IPS-20b (cell line): Measurements from ENCODE around the gene TCAIM.
"Not testable (repeated sequence)": the region's sequence is repeated elsewhere in the genome, so short reads cannot be mapped to it uniquely, and the experiment has no call there.

ENCODE experiments used
- H3K27ac ChIP-seq: one replicate; pipeline ENCODE4 v1.5.1; 2013; ENCODE audit warnings: low read length
- H3K27me3 ChIP-seq: 2 replicates; pipeline ENCODE4 v1.6.1; 2013; ENCODE audit warnings: mild to moderate bottlenecking, low read length, inconsistent platforms; ENCODE audit not compliant: insufficient read depth
- H3K36me3 ChIP-seq: 2 replicates; pipeline ENCODE4 v1.6.1; 2013; ENCODE audit warnings: low read depth, mild to moderate bottlenecking, inconsistent platforms, low read length, moderate library complexity; ENCODE audit not compliant: insufficient read depth
- H3K4me1 ChIP-seq: 2 replicates; pipeline ENCODE4 v1.6.1; 2013; ENCODE audit warnings: mild to moderate bottlenecking, control low read depth, inconsistent platforms, low read length, moderate library complexity; ENCODE audit not compliant: insufficient read depth
- H3K4me3 ChIP-seq: 2 replicates; pipeline ENCODE4 v1.5.1; 2013; ENCODE audit warnings: mild to moderate bottlenecking, low read length, inconsistent platforms
- H3K9ac ChIP-seq: 2 replicates; pipeline ENCODE4 v1.6.1; 2013; ENCODE audit warnings: low read depth, mild to moderate bottlenecking, inconsistent platforms, low read length, moderate library complexity
- H3K9me3 ChIP-seq: 2 replicates; pipeline ENCODE4 v1.6.1; 2013; ENCODE audit warnings: mild to moderate bottlenecking, low read depth, low read length, inconsistent platforms; ENCODE audit not compliant: insufficient read depth

The TCAIM gene

GRCh38 chr3:44326019-44326418 is 12.5 kb upstream of the TCAIM start:
- Histone ChIP-seq H3K4me1 (no peaks in the 10 kb centered on the region), H3K9me3 (no peaks in the 10 kb centered on the region), H3K36me3 (no peaks in the 10 kb centered on the region), H3K27ac (no peak overlapping the region), H3K27me3 (no peaks in the 10 kb centered on the region), H3K9ac (no peak overlapping the region), H3K4me3 (no peak overlapping the region)

DNA sequence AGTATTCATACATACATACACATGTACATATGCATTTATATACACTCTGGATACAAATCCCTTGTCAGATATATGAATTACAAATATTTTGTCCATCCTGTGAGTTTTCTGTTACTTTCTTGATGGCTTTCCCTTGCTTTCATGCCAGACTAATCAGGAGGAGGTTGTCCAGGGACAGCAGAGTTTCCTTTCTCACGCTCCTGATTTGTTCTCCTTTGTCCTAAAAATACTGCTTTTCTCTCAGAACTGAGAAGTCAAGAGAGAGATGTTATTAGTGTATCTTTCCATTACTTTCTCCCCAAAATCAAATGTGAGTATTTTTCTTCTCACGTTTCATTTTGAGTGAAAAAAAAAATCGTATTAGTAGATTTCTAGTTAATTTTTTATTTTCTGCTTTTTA is 12.1 kb upstream of the TCAIM start:
- no peak overlapping the region for H3K9ac ChIP-seq
- no peaks in the 10 kb centered on the region for H3K36me3 ChIP-seq
- H3K4me1 ChIP-seq: no peaks in the 10 kb centered on the region
- H3K27ac ChIP-seq: no peak overlapping the region
- H3K9me3 ChIP-seq: no peaks in the 10 kb centered on the region
- H3K4me3 ChIP-seq: no peak overlapping the region
- H3K27me3 ChIP-seq: no peaks in the 10 kb centered on the region

- Histone ChIP-seq H3K4me3 (no peak overlapping the region), H3K27me3 (0 out of 2 replicates have a peak, but pooled peaks cover 5% of the 10 kb centered on the region), H3K4me1 (no peaks in the 10 kb centered on the region), H3K9me3 (no peaks in the 10 kb centered on the region), H3K9ac (no peak overlapping the region), H3K27ac (no peak overlapping the region), H3K36me3 (no peaks in the 10 kb centered on the region)
These were observed 8.6 kb upstream of the TCAIM start for GRCh38 chr3:44329946-44330345.

DNA sequence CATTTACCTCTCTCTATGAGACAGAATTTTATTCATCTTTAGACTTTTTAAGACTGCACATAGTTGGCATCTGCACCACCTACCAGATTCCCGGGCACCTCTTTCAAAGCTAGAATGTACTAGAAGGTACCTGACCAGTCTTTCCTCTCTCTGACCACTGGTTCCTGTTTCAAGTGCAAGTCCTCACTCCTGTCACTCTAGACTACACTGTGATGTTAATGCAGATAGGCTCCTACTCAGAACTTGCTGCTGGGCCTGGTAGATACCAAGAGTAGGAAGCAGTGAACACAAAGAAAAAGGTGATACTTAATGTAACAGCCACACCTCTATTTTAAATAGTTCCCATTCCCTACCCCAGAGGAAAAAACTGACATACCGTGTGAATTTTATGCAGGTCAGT is 8.1 kb upstream of the TCAIM start:
- Histone ChIP-seq H3K9ac (no peak overlapping the region), H3K4me3 (no peak overlapping the region), H3K36me3 (no peaks in the 10 kb centered on the region), H3K27me3 (0 out of 2 replicates have a peak, but pooled peaks cover 5% of the 10 kb centered on the region), H3K9me3 (no peaks in the 10 kb centered on the region), H3K4me1 (no peaks in the 10 kb centered on the region), H3K27ac (no peak overlapping the region)

DNA sequence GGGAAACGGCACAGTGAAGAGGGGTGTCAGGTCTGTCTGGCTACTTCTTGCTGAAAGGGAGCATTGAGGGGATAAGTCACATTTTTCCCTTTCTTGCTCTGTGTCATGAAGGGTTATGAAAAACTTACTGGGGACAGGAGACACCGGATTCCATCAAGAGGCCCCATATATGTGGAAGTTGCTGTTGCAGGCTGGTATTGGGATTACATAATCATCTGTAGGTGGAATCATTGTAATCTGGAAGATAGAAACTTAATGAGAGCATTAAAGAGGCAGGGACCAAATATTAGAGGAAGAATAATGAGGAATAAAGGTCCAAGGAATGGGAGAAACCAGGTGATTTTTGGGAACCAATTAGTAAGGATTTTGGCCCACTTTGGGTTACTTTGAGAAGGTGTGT is 4.2 kb upstream of the TCAIM start:
- Histone ChIP-seq H3K9me3 (no peaks in the 10 kb centered on the region), H3K36me3 (no peaks in the 10 kb centered on the region), H3K27ac (no peak overlapping the region), H3K4me3 (no peak overlapping the region), H3K27me3 (0 out of 2 replicates have a peak, but pooled peaks cover 5% of the 10 kb centered on the region), H3K9ac (no peak overlapping the region), H3K4me1 (0 out of 2 replicates have a peak, but pooled peaks cover 3% of the 10 kb centered on the region)

DNA sequence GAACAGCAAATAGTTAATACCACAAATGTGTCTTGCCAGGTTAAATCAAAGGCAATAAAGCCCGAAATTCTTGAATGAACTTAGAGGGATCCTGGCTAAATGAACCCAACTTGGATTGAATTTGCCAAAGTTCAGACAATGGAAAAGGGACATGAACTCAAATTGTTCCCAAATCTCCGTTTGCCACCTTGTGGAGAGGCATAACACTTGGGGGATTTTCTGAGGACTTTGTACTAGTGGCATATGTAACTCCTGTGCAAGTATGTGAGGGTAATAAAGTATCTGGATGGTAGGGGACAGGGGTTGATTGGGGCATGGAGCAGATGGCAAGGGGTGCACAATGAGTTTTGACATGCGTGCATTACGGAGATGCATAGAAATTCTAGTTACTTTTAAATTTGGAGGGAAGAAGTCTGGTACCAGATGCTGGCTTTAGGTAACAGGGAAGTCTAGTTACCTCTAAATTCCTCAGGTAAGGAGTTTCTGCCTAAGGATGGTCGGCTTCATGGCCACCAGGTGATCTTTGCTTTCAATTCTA is 1.2 kb upstream of the TCAIM start:
- H3K27ac ChIP-seq: no peak overlapping the region
- H3K4me3 ChIP-seq: peak overlapping the region; percentile 84

GRCh38 chr3:44338828-44339127 is 212 bp downstream of the TCAIM start:
- no peaks in the 10 kb centered on the region for H3K36me3 ChIP-seq
- peak overlapping the region; percentile 84 for H3K4me3 ChIP-seq
- peaks cover 7% of the 10 kb centered on the region; the same call in 1 of the 2 replicates for H3K4me1 ChIP-seq
- H3K27ac ChIP-seq: peak overlapping the region; percentile 2
- no peaks in the 10 kb centered on the region for H3K27me3 ChIP-seq
- H3K9ac ChIP-seq: peak overlapping the region; percentile 86
- H3K9me3 ChIP-seq: no peaks in the 10 kb centered on the region

More for the DNA sequence above, 1.2 kb upstream of the TCAIM start:
- H3K27me3 ChIP-seq: 0 out of 2 replicates have a peak, but pooled peaks cover 5% of the 10 kb centered on the region
- no peaks in the 10 kb centered on the region for H3K9me3 ChIP-seq
- peaks cover 7% of the 10 kb centered on the region; the same call in 1 of the 2 replicates for H3K4me1 ChIP-seq
- no peaks in the 10 kb centered on the region for H3K36me3 ChIP-seq
- H3K9ac ChIP-seq: peak overlapping the region; percentile 86; the same call in 1 of the 2 replicates

- peak overlapping the region; percentile 2 for H3K27ac ChIP-seq
- no peaks in the 10 kb centered on the region for H3K27me3 ChIP-seq
- H3K4me3 ChIP-seq: peak overlapping the region; percentile 84
- no peaks in the 10 kb centered on the region for H3K36me3 ChIP-seq
- H3K4me1 ChIP-seq: peaks cover 7% of the 10 kb centered on the region; the same call in 1 of the 2 replicates
- H3K9me3 ChIP-seq: no peaks in the 10 kb centered on the region
- peak overlapping the region; percentile 86 for H3K9ac ChIP-seq
These were observed 853 bp downstream of the TCAIM start for GRCh38 chr3:44339181-44340057.

DNA sequence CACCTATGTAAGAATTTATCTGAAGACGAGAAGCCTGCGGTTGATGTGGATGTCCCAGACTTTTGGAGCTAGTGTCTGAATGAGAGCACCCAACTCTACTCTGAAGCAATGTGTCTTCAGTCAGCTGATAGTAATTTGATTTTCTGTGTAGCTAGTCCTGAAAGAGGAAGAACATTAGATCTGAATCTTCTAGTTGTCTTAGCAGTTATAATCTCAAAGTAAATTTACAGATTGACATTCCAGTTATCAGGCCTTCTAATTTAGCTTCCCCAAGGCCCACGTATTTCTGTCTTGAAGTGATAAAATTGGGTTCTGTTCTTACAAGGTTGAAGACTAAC is 1.5 kb downstream of the TCAIM start:
- Histone ChIP-seq H3K9me3 (no peaks in the 10 kb centered on the region), H3K4me3 (peak overlapping the region; percentile 84), H3K9ac (peak overlapping the region; percentile 86; the same call in 1 of the 2 replicates), H3K4me1 (peaks cover 7% of the 10 kb centered on the region; the same call in 1 of the 2 replicates), H3K27me3 (no peaks in the 10 kb centered on the region), H3K36me3 (no peaks in the 10 kb centered on the region), H3K27ac (no peak overlapping the region)

DNA sequence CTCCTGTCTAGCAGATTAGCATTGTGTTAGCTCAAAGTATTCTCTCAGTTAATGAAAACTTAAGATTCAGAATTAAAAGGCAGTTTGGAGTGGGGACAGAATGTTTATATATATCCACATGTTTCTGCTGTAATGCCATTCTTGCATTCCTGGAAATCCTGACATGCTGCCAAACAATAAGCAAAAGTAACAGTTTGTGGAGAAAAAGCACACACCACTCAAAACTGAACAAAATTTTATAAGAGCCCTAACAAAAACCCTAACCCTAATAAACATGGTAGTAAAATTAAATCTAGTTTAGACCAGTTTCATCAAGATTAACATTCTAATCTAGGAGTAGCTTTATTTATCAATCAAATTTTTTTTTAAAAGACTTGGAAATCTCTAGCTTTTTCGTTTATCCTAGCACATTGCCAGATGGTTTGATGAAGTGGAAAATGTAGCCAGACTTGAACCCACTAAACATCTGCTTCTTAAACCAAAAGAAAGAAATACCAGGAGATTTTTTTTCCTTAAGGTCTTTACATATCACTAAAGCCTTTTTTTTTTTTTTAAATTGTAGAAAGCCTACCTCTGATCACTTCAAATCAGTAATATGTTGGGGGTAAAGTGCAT is 3.7 kb downstream of the TCAIM start:
- Histone ChIP-seq H3K36me3 (no peaks in the 10 kb centered on the region), H3K27me3 (no peaks in the 10 kb centered on the region), H3K9ac (no peak overlapping the region), H3K4me3 (no peak overlapping the region), H3K27ac (no peak overlapping the region), H3K4me1 (peaks cover 5% of the 10 kb centered on the region; the same call in 1 of the 2 replicates), H3K9me3 (no peaks in the 10 kb centered on the region)

DNA sequence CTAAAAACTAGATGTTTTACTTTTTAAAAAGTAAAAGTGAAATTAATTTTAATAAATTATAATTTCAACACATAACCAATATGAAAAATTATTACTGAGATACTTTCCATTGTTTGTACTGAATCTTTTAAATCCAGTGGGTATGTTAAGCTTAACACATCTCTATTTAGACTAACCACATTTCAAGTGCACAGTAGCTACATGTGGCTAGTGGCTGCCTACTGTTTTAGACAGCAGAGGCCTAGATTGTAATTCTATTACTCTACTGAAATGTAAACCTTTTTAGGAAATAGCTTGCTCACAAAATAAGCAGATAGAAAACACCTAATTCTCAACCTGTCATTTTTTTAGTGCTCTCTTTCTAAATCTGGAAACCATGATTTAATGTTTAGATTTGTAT is 4.9 kb downstream of the TCAIM start:
- Histone ChIP-seq H3K27ac (no peak overlapping the region), H3K9ac (no peak overlapping the region), H3K27me3 (no peaks in the 10 kb centered on the region), H3K4me1 (peaks cover 5% of the 10 kb centered on the region; the same call in 1 of the 2 replicates), H3K9me3 (no peaks in the 10 kb centered on the region), H3K36me3 (no peaks in the 10 kb centered on the region), H3K4me3 (no peak overlapping the region)

GRCh38 chr3:44346590-44346989 is 8.0 kb downstream of the TCAIM start:
- H3K9ac ChIP-seq, H3K27me3 ChIP-seq, H3K36me3 ChIP-seq, H3K27ac ChIP-seq, H3K9me3 ChIP-seq, H3K4me3 ChIP-seq, H3K4me1 ChIP-seq: not testable (repeated sequence)
